Upper lobe of left lung (tissue), 6 donors: ENCODE data around the gene TRIM67. TPM values are rescaled to one million over a fixed set of nuclear protein-coding genes. Genes with fewer than 3 reads are reported as not detected.

Experiments
- ATAC-seq, 2 donors: fragments of 200-7000 bp; cut with Tn5 transposase; one replicate each; pipeline ENCODE4 v1.9.1; 2022; ENCODE audit warnings: mild to moderate bottlenecking in 2 of 2, moderate library complexity in 2 of 2; ENCODE audit not compliant: low FRiP score in 2 of 2
- DNase-seq, 2 donors: peaks; one replicate each; pipeline ENCODE4 v3.0.0-alpha.2; 2019 to 2020
- H3K27ac ChIP-seq, 4 donors: fragments of 200-600 bp; sonication (generic); one replicate each; pipeline ENCODE4 v1.5.1; 2016 to 2019
- H3K27me3 ChIP-seq, 4 donors: fragments of 200-600 bp; sonication (generic); one replicate each; pipeline ENCODE4 v1.5.1; 2017 to 2019
- H3K36me3 ChIP-seq, 4 donors: fragments of 200-600 bp; sonication (generic); one replicate each; pipeline ENCODE4 v1.5.1; 2016 to 2019
- H3K4me1 ChIP-seq, 4 donors: fragments of 200-600 bp; sonication (generic); one replicate each; pipeline ENCODE4 v1.5.1; 2018 to 2019
- H3K4me3 ChIP-seq, 4 donors: fragments of 200-600 bp; sonication (generic); one replicate each; pipeline ENCODE4 v1.5.1; 2017 to 2019; ENCODE audit warnings: mild to moderate bottlenecking in 2 of 4, moderate library complexity in 1 of 4
- H3K9me3 ChIP-seq, 4 donors: fragments of 200-600 bp; sonication (generic); one replicate each; pipeline ENCODE4 v1.5.1; 2018 to 2019
- CTCF ChIP-seq, 6 experiments: fragments of 450-650 bp in 4 of 6; fragments of 200-600 bp in 2 of 6; sonication (generic) in 2 of 6; IDR thresholded peaks; one replicate each; pipeline ENCODE4 v1.5.1; 2016 to 2019; ENCODE audit warnings: antibody characterized with exemption in 6 of 6
- EP300 ChIP-seq, 4 donors: sonication (generic); formaldehyde crosslinking; IDR thresholded peaks; one replicate each; pipeline ENCODE4 v1.5.1; 2017; ENCODE audit warnings: antibody characterized with exemption in 4 of 4, control low read depth in 2 of 4
- POLR2A ChIP-seq, 4 donors: fragments of 450-650 bp; IDR thresholded peaks; one replicate each; pipeline ENCODE4 v1.5.1; 2016 to 2017; ENCODE audit warnings: antibody characterized with exemption in 4 of 4, mild to moderate bottlenecking in 2 of 4
- POLR2AphosphoS5 ChIP-seq, 2 donors: sonication (generic); formaldehyde crosslinking; IDR thresholded peaks; one replicate each; pipeline ENCODE4 v1.5.1; 2017; ENCODE audit warnings: antibody characterized with exemption in 2 of 2
- WGBS, 2 donors: methylation state at CpG; one replicate each; pipeline ENCODE4 v1.1.5; 2017 to 2018; 5-methylcytosine and 5-hydroxymethylcytosine counted together
- total RNA-seq, 6 donors: library from RNA; depleted of rRNA in 4 of 6; stranded (reverse); fragments of >200 nt in 4 of 6; gene quantifications; one replicate each; pipeline versions ENCODE4 v1.1.0 to v1.2.1, GENCODE V29; 2016 to 2021
- donor health status: DM: no; HTN: no; CAD: no; lungs with moderate emphysema.
- donor health status: DM: no; HTN: yes; CAD: no; lungs with severe emphysema.

Gene TRIM67
- total RNA-seq, 6 donors from 2014 or later, result 0.03 TPM; not detected in 5

- no peaks in the 10 kb centered on the region for H3K36me3 ChIP-seq
- no peak overlapping the region for H3K27ac ChIP-seq
- DNase-seq, result no peak
- WGBS, 2 donors, result 89 to 96% methylated on average over 10 to 11 of the region's 11 CpGs
- ATAC-seq, result no peak
- TF ChIP-seq POLR2A (IDR thresholded peaks at IDR 0.05) (no peak), CTCF (IDR thresholded peaks at IDR 0.05) (no peak), POLR2AphosphoS5 (IDR thresholded peaks at IDR 0.05) (no peak), EP300 (IDR thresholded peaks at IDR 0.05) (no peak)
- H3K4me3 ChIP-seq, result no peak overlapping the region
- H3K4me1 ChIP-seq, result no peaks in the 10 kb centered on the region
- H3K9me3 ChIP-seq, result no peaks in the 10 kb centered on the region
- H3K27me3 ChIP-seq, result no peaks in the 10 kb centered on the region
These were observed 55.2 kb downstream of the TRIM67 start for GRCh38 chr1:231217056-231217455.

GRCh38 chr1:231218078-231218477 lies 56.2 kb downstream of the TRIM67 start:
- no peak overlapping the region for H3K4me3 ChIP-seq
- H3K36me3 ChIP-seq, result peaks cover 0 to 4% (median 0%) of the 10 kb centered on the region in 4 donors
- DNase-seq (no peak), ATAC-seq (no peak)
- WGBS, 2 donors, result 74 to 75% methylated on average over 6 of the region's 6 CpGs
- no peaks in the 10 kb centered on the region for H3K27me3 ChIP-seq
- no peaks in the 10 kb centered on the region for H3K4me1 ChIP-seq
- TF ChIP-seq EP300 (IDR thresholded peaks at IDR 0.05) (no peak), POLR2AphosphoS5 (IDR thresholded peaks at IDR 0.05) (no peak), CTCF (IDR thresholded peaks at IDR 0.05) (no peak), POLR2A (IDR thresholded peaks at IDR 0.05) (no peak)
- H3K9me3 ChIP-seq, result no peaks in the 10 kb centered on the region
- no peak overlapping the region for H3K27ac ChIP-seq

- H3K27ac ChIP-seq, result no peak overlapping the region
- DNase-seq, result no peak
- no peaks in the 10 kb centered on the region for H3K9me3 ChIP-seq
- 58 to 75% methylated on average over 6 to 10 of the region's 10 CpGs for WGBS, 2 donors
- no peak for ATAC-seq
- peaks cover 3 to 20% (median 8%) of the 10 kb centered on the region in 4 donors for H3K36me3 ChIP-seq
- TF ChIP-seq POLR2A (IDR thresholded peaks at IDR 0.05) (no peak), EP300 (IDR thresholded peaks at IDR 0.05) (no peak)
- no peaks in the 10 kb centered on the region for H3K4me1 ChIP-seq
- no peak overlapping the region for H3K4me3 ChIP-seq
- H3K27me3 ChIP-seq, result no peaks in the 10 kb centered on the region
These were observed 57.9 kb downstream of the TRIM67 start for GRCh38 chr1:231219422-231220401.

GRCh38 chr1:231220801-231221200 lies 58.9 kb downstream of the TRIM67 start:
- 73 to 78% methylated on average over 6 to 11 of the region's 11 CpGs for WGBS, 2 donors
- no peaks in the 10 kb centered on the region for H3K4me1 ChIP-seq
- H3K9me3 ChIP-seq, result no peaks in the 10 kb centered on the region
- ATAC-seq (no peak), DNase-seq (no peak)
- H3K36me3 ChIP-seq, result peaks cover 12 to 31% (median 18%) of the 10 kb centered on the region in 4 donors
- no peak for TF ChIP-seq CTCF (IDR thresholded peaks at IDR 0.05)
- TF ChIP-seq EP300 (IDR thresholded peaks at IDR 0.05), result no peak
- no peak for TF ChIP-seq POLR2A (IDR thresholded peaks at IDR 0.05)
- no peak for TF ChIP-seq POLR2AphosphoS5 (IDR thresholded peaks at IDR 0.05)
- H3K4me3 ChIP-seq, result no peak overlapping the region
- no peak overlapping the region for H3K27ac ChIP-seq
- H3K27me3 ChIP-seq, result no peaks in the 10 kb centered on the region

- H3K36me3 ChIP-seq, result peaks cover 21 to 66% (median 40%) of the 10 kb centered on the region in 4 donors
- no peak overlapping the region for H3K4me3 ChIP-seq
- H3K27me3 ChIP-seq, result no peaks in the 10 kb centered on the region
- WGBS, 2 donors, result 88 to 94% methylated on average over 7 of the region's 7 CpGs
- no peaks in the 10 kb centered on the region for H3K9me3 ChIP-seq
- no peak overlapping the region for H3K27ac ChIP-seq
- no peaks in the 10 kb centered on the region for H3K4me1 ChIP-seq
- ATAC-seq (no peak), DNase-seq (no peak)
- no peak for TF ChIP-seq EP300 (IDR thresholded peaks at IDR 0.05)
- no peak for TF ChIP-seq CTCF (IDR thresholded peaks at IDR 0.05)
- TF ChIP-seq POLR2AphosphoS5 (IDR thresholded peaks at IDR 0.05), result no peak
- TF ChIP-seq POLR2A (IDR thresholded peaks at IDR 0.05), result no peak
These were observed 64.3 kb downstream of the TRIM67 start for GRCh38 chr1:231226156-231226555.
